HEK293 (cell line): ENCODE results near the gene NCOA3.
"Not testable (repeated sequence)": the region's sequence is repeated elsewhere in the genome, so short reads cannot be mapped to it uniquely, and the experiment has no call there.

ENCODE experiments used
- CTCF ChIA-PET: fragments of 350-600 bp; formaldehyde crosslinking; extraction: SDS; loops from one replicate; lab custom pipeline; 2021; ENCODE audit warnings: antibody characterized with exemption; lab: Yijun Ruan, JAX
- POLR2A ChIA-PET: fragments of 300-600 bp; formaldehyde crosslinking; extraction: SDS; loops from one replicate; lab custom pipeline; 2020; ENCODE audit warnings: antibody characterized with exemption, inconsistent platforms; lab: Yijun Ruan, JAX
- H3K27ac ChIP-seq: fragments of 200-500 bp; sonication (Bioruptor generic); 2 replicates; pipeline ENCODE4 v1.5.1; 2014; ENCODE audit warnings: low read depth, low read length, control low read depth, inconsistent platforms; ENCODE audit errors: extremely low read depth
- H3K36me3 ChIP-seq, 2 experiments: fragments of 200-500 bp in 1 of 2; sonication (Bioruptor generic) in 1 of 2; 1 replicate in 1 of 2; 2 replicates in 1 of 2; pipeline ENCODE4 v1.5.1; 2014 to 2017; ENCODE audit warnings: inconsistent platforms in 2 of 2, low read length in 2 of 2; ENCODE audit not compliant: control insufficient read depth in 2 of 2, insufficient read depth in 1 of 2
- H3K4me1 ChIP-seq: fragments of 200-500 bp; sonication (Bioruptor generic); 2 replicates; pipeline ENCODE4 v1.5.1; 2014; ENCODE audit warnings: mild to moderate bottlenecking, low read length, inconsistent platforms; ENCODE audit not compliant: control insufficient read depth, insufficient read depth
- H3K4me3 ChIP-seq: 2 replicates; pipeline ENCODE4 v1.5.1; 2011; ENCODE audit warnings: low read depth, mild to moderate bottlenecking, control low read depth, low read length, moderate library complexity
- H3K9me3 ChIP-seq: fragments of 200-500 bp; sonication (Bioruptor generic); 2 replicates; pipeline ENCODE4 v1.5.1; 2014; ENCODE audit warnings: low read depth, low read length, inconsistent platforms; ENCODE audit not compliant: control insufficient read depth, insufficient read depth
- ATF2 ChIP-seq: fragments of 450-650 bp; formaldehyde crosslinking; IDR thresholded peaks from 2 replicates; pipeline ENCODE4 v1.5.1; 2016; ENCODE audit warnings: missing biosample characterization, missing genetic modification characterization, low read depth
- BCL11B ChIP-seq: fragments of 450-650 bp; formaldehyde crosslinking; IDR thresholded peaks from 2 replicates; pipeline ENCODE4 v1.5.1; 2016; ENCODE audit warnings: low read depth, missing biosample characterization, missing genetic modification characterization
- ELK4 ChIP-seq: IDR thresholded peaks from 2 replicates; pipeline ENCODE4 v1.6.1; 2011; ENCODE audit warnings: mild to moderate bottlenecking, low read depth, low read length, borderline replicate concordance
- SCRT1 ChIP-seq: fragments of 450-650 bp; formaldehyde crosslinking; IDR thresholded peaks from 2 replicates; pipeline ENCODE4 v1.5.1; 2016; ENCODE audit warnings: missing biosample characterization, missing genetic modification characterization, borderline replicate concordance
- SETDB1 ChIP-seq: IDR thresholded peaks from one replicate; pipeline ENCODE4 v1.6.1; 2017; ENCODE audit warnings: mild to moderate bottlenecking, low read length, moderate library complexity, mixed read lengths; ENCODE audit not compliant: insufficient read length
- ZBTB21 ChIP-seq: fragments of 450-650 bp; formaldehyde crosslinking; IDR thresholded peaks from 2 replicates; pipeline ENCODE4 v1.5.1; 2017; ENCODE audit warnings: missing biosample characterization, missing genetic modification characterization
- ZBTB48 ChIP-seq: fragments of 450-650 bp; formaldehyde crosslinking; IDR thresholded peaks from 2 replicates; pipeline ENCODE4 v1.5.1; 2016; ENCODE audit warnings: missing biosample characterization, missing genetic modification characterization
- ZFP41 ChIP-seq: fragments of 450-650 bp; formaldehyde crosslinking; IDR thresholded peaks from 2 replicates; pipeline ENCODE4 v1.5.1; 2016; ENCODE audit warnings: missing biosample characterization, missing genetic modification characterization, borderline replicate concordance
- ZNF335 ChIP-seq: fragments of 450-650 bp; formaldehyde crosslinking; conservative IDR thresholded peaks from 2 replicates; pipeline ENCODE4 v1.5.1; 2016; ENCODE audit warnings: missing biosample characterization, missing genetic modification characterization
- ZNF341 ChIP-seq: fragments of 450-650 bp; formaldehyde crosslinking; IDR thresholded peaks from 2 replicates; pipeline ENCODE4; 2016; ENCODE audit warnings: low read depth, missing biosample characterization, missing genetic modification characterization
- ZNF626 ChIP-seq: fragments of 450-650 bp; sonication (Bioruptor Pico); formaldehyde crosslinking; IDR thresholded peaks from 2 replicates; pipeline ENCODE4 v1.5.1; 2018; ENCODE audit warnings: missing biosample characterization, missing genetic modification characterization, inconsistent platforms
- ZNF707 ChIP-seq: fragments of 450-650 bp; formaldehyde crosslinking; IDR thresholded peaks from 2 replicates; pipeline ENCODE4 v1.5.1; 2016; ENCODE audit warnings: missing biosample characterization, missing genetic modification characterization
- ZNF76 ChIP-seq: fragments of 450-650 bp; formaldehyde crosslinking; IDR thresholded peaks from 2 replicates; pipeline ENCODE4; 2016; ENCODE audit warnings: low read depth, missing biosample characterization, missing genetic modification characterization, borderline replicate concordance
- ZNF830 ChIP-seq: fragments of 450-650 bp; IDR thresholded peaks from 2 replicates; pipeline ENCODE4 v1.5.0; 2018; ENCODE audit warnings: missing biosample characterization, missing genetic modification characterization, low read depth, mild to moderate bottlenecking, moderate library complexity
- ZSCAN5A ChIP-seq: fragments of 450-650 bp; formaldehyde crosslinking; IDR thresholded peaks from 2 replicates; pipeline ENCODE4 v1.5.1; 2016; ENCODE audit warnings: missing biosample characterization, missing genetic modification characterization

Gene NCOA3

GRCh38 chr20:47594157-47594556, 92.5 kb downstream of the NCOA3 start:
- no peak overlapping the region for H3K27ac ChIP-seq
- TF ChIP-seq ZBTB48 (tag by site-specific recombination) (no peak), ZNF830 (tag by site-specific recombination) (no peak), ZNF341 (no peak), ZNF335 (tag by site-specific recombination) (no peak), ZNF76 (tag by site-specific recombination) (no peak), ZBTB21 (no peak), BCL11B (no peak), ATF2 (tag by site-specific recombination) (no peak), SETDB1 (no peak), SCRT1 (tag by site-specific recombination) (no peak), ZSCAN5A (tag by site-specific recombination) (no peak), ZNF707 (tag by site-specific recombination) (no peak), ELK4 (no peak), ZNF626 (tag by site-specific recombination) (no peak)
- TF ChIP-seq, all 188 proteins: peak for 0
- no peaks in the 10 kb centered on the region for H3K9me3 ChIP-seq
- no peaks in the 10 kb centered on the region for H3K4me1 ChIP-seq
- ChIA-PET CTCF (no interaction called here), POLR2A (no interaction called here)
- H3K4me3 ChIP-seq = no peak overlapping the region
- H3K36me3 ChIP-seq = no peaks in the 10 kb centered on the region; a peak in 1 of 3 replicates

GRCh38 chr20:47595138-47595537, 93.5 kb downstream of the NCOA3 start:
- H3K4me3 ChIP-seq, H3K36me3 ChIP-seq, H3K27ac ChIP-seq, H3K9me3 ChIP-seq, POLR2A ChIA-PET, H3K4me1 ChIP-seq: not testable (repeated sequence)
- CTCF ChIA-PET = interaction anchor here (0.6 to 0.7 kb wide), 3 partner anchors 8 to 594 kb away, joined by 3 read pairs; no protein-coding TSS in a partner anchor

- POLR2A ChIA-PET = no interaction called here
- no peak for TF ChIP-seq ZFP41 (tag by site-specific recombination)
- no peaks in the 10 kb centered on the region for H3K4me1 ChIP-seq
- H3K4me3 ChIP-seq = no peak overlapping the region
- H3K27ac ChIP-seq = no peak overlapping the region
- CTCF ChIA-PET = interaction anchor here (0.6 to 0.7 kb wide), 2 partner anchors 96 to 595 kb away, joined by 3 to 4 read pairs; no protein-coding TSS in a partner anchor
- no peaks in the 10 kb centered on the region for H3K9me3 ChIP-seq
- H3K36me3 ChIP-seq = no peaks in the 10 kb centered on the region; a peak in 1 of 3 replicates
Observed at GRCh38 chr20:47596003-47596571, 94.4 kb downstream of the NCOA3 start.
